Left lung (tissue), 4 donors: ENCODE results near the gene KRABD2.
"Not testable (repeated sequence)": the region's sequence is repeated elsewhere in the genome, so short reads cannot be mapped to it uniquely, and the experiment has no call there.

Experiments used
- ATAC-seq: fragments of 200-7000 bp; cut with Tn5 transposase; one replicate; pipeline ENCODE4 v1.9.1; 2020; ENCODE audit warnings: moderate library complexity
- DNase-seq, 4 donors: peaks; one replicate each; pipeline ENCODE4 v3.0.0-alpha.2; 2013 to 2020
- H3K27ac ChIP-seq, 2 donors: fragments of 200-600 bp; sonication (generic) in 1 of 2; one replicate each; pipeline versions ENCODE4 v1.5.0 to v1.8.0; 2020 to 2021
- H3K27me3 ChIP-seq, 2 donors: fragments of 200-600 bp; sonication (generic) in 1 of 2; one replicate each; pipeline versions ENCODE4 v1.5.0 to v1.8.0; 2020 to 2021
- H3K36me3 ChIP-seq, 2 donors: fragments of 200-600 bp; sonication (generic) in 1 of 2; one replicate each; pipeline versions ENCODE4 v1.5.0 to v1.8.0; 2020 to 2021
- H3K4me1 ChIP-seq, 2 donors: fragments of 200-600 bp; one replicate each; pipeline ENCODE4 v1.8.0; 2021
- H3K4me3 ChIP-seq, 2 donors: fragments of 200-600 bp; sonication (generic) in 1 of 2; one replicate each; pipeline versions ENCODE4 v1.5.0 to v1.8.0; 2020 to 2021; ENCODE audit warnings: mild to moderate bottlenecking in 1 of 2
- H3K9me3 ChIP-seq, 2 donors: fragments of 200-600 bp; sonication (generic) in 1 of 2; one replicate each; pipeline versions ENCODE4 v1.5.0 to v1.8.0; 2020 to 2021
- CTCF ChIP-seq, 2 donors: fragments of 200-600 bp; sonication (generic) in 1 of 2; IDR thresholded peaks; one replicate each; pipeline versions ENCODE4 v1.5.0 to v1.8.0; 2021; ENCODE audit warnings: antibody characterized with exemption in 2 of 2
- intact Hi-C, 2 donors: fragments of 100-400 bp; cut with DNase I; formaldehyde crosslinking; loops; one replicate each; pipeline versions ENCODE4 v1.11.2 to v1.14.2; 2022
- donor health status: DM: no; HTN: yes; CAD: no.
- donor health status: DM: no; HTN: no; CAD: no.

The KRABD2 gene

GRCh38 chr17:8357910-8358309, 18.6 kb downstream of the KRABD2 start:
- no peaks in the 10 kb centered on the region for H3K36me3 ChIP-seq
- no peaks in the 10 kb centered on the region for H3K27me3 ChIP-seq
- H3K4me3 ChIP-seq = no peak overlapping the region
- no peak overlapping the region for H3K27ac ChIP-seq
- no peak for ATAC-seq
- no peak for TF ChIP-seq CTCF (IDR thresholded peaks at IDR 0.05)
- DNase-seq = no peak
- no peaks in the 10 kb centered on the region for H3K9me3 ChIP-seq
- H3K4me1 ChIP-seq = no peaks in the 10 kb centered on the region
- intact Hi-C loops = no loop called here

DNA sequence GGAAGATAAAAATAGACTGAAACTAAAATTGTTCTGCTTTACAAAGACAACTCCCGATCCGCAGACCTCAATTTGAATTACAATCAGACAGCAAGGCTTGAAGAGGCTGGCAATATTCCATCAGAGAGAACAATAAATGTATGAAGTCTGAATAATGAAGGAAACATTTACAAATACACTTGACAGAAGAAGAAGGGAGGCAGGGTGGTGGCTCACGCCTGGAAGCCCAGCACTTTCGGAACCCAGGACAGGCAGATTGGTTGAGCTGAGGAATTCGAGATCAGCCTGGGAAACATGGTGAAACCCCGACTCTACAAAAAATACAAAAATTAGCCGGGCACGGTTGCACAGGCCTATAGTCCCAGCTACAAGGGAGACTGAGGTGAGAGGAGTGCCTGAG, 22.3 kb downstream of the KRABD2 start:
- DNase-seq (no peak), ATAC-seq (no peak)
- intact Hi-C loops = no loop called here
- no peaks in the 10 kb centered on the region for H3K36me3 ChIP-seq
- no peak for TF ChIP-seq CTCF (IDR thresholded peaks at IDR 0.05)
- H3K4me3 ChIP-seq = no peak overlapping the region
- peak overlapping the region in 1 of 2 donors; percentile 6 for H3K27ac ChIP-seq
- H3K27me3 ChIP-seq = peaks cover 0 to 6% of the 10 kb centered on the region in 2 donors
- H3K9me3 ChIP-seq = no peaks in the 10 kb centered on the region
- H3K4me1 ChIP-seq = no peaks in the 10 kb centered on the region

DNA sequence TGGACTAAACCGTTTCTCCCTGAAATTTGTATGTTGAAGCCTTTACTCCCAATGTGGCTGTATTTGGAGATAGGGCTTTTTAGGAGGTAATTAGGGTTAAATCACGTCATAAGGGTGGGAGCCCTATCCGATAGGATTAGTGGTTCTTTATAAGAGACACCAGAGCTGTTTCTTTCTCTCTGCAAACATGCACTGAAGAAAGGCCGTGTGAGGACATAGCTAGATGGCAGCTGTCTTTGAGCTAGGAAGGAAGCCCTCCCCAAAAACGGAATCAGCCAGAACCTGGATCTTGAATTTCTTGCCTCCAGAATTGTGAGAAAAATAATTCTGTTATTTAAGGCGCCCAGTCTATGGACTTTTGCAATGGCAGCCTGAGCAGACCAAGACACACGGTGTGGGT, 22.8 kb downstream of the KRABD2 start:
- DNase-seq = no peak
- no peak for ATAC-seq
- H3K27me3 ChIP-seq = peaks cover 0 to 7% of the 10 kb centered on the region in 2 donors
- no peaks in the 10 kb centered on the region for H3K4me1 ChIP-seq
- intact Hi-C loops = no loop called here
- H3K4me3 ChIP-seq = no peak overlapping the region
- no peaks in the 10 kb centered on the region for H3K36me3 ChIP-seq
- no peak for TF ChIP-seq CTCF (IDR thresholded peaks at IDR 0.05)
- peak overlapping the region in 1 of 2 donors; percentile 6 for H3K27ac ChIP-seq
- no peaks in the 10 kb centered on the region for H3K9me3 ChIP-seq

GRCh38 chr17:8350339-8350738, 26.2 kb downstream of the KRABD2 start:
- H3K4me1 ChIP-seq = no peaks in the 10 kb centered on the region
- no peak for ATAC-seq

DNA sequence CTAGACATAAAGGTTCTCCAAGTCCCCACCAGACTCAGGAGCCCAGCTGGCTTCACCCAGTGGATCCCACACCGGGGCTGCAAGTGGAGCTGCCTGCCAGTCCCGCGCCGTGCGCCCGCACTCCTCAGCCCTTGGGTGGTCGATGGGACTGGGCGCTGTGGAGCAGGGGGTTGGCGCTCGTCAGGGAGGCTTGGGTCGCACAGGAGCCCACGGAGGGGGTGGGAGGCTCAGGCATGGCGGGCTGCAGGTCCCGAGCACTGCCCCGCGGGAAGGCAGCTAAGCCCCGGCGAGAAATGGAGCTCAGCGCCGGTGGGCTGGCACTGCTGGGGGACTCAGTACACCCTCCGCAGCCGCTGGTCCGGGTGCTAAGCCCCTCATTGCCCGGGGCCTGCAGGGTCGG, 29.5 kb downstream of the KRABD2 start:
- H3K9me3 ChIP-seq, ATAC-seq, DNase-seq, H3K4me1 ChIP-seq, intact Hi-C loops, H3K36me3 ChIP-seq, H3K4me3 ChIP-seq, H3K27ac ChIP-seq: not testable (repeated sequence)
- H3K27me3 ChIP-seq = peaks cover 0 to 34% of the 10 kb centered on the region in 2 donors

More at GRCh38 chr17:8350339-8350738, 26.2 kb downstream of the KRABD2 start:
- no peak overlapping the region for H3K4me3 ChIP-seq
- peaks cover 0 to 34% of the 10 kb centered on the region in 2 donors for H3K27me3 ChIP-seq
- no peaks in the 10 kb centered on the region for H3K36me3 ChIP-seq
- intact Hi-C loops = no loop called here
- H3K9me3 ChIP-seq = no peaks in the 10 kb centered on the region
- no peak for DNase-seq
- H3K27ac ChIP-seq = no peak overlapping the region
- TF ChIP-seq CTCF (IDR thresholded peaks at IDR 0.05) = no peak

DNA sequence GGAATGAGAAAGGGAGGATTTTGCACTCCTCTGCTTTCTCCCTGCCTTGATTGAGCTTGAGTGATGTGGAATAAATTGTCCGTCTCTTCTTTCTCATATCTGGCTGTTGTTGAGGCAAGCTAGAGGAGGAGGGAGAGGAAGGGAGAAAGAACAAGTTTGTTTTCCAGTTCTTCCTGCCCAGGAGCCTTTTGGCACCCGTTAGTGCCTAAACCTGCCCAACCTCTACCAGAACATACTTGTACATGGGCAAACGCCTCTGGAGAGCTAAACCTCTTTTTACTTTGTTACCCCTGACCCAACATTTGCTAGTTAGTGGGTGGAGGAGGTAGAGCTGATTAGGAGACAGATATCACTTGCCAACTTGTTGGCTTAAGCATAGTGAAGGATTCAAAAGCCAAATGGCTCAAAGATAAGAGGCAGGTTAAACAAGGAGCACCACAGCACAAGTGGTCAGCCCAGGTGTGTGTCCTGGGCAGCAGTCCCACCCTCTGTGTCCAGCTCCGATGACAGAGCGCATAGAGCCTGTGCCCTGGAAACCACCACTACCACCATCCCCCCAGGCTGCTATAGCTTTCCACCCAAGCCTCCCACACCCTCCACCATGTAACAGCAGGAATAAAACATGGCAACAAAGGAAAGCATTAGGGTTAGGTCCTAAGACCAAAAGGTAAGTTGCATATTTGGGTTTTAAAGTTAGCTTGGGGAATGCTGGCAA, 30.4 kb downstream of the KRABD2 start:
- DNase-seq = no peak
- H3K36me3 ChIP-seq = no peaks in the 10 kb centered on the region
- no peak for TF ChIP-seq CTCF (IDR thresholded peaks at IDR 0.05)
- H3K27ac ChIP-seq = no peak overlapping the region
- no peaks in the 10 kb centered on the region for H3K4me1 ChIP-seq
- H3K4me3 ChIP-seq = no peak overlapping the region
- no peak for ATAC-seq
- intact Hi-C loops = no loop called here
- peaks cover 0 to 34% of the 10 kb centered on the region in 2 donors for H3K27me3 ChIP-seq
- H3K9me3 ChIP-seq = no peaks in the 10 kb centered on the region
